Ovary (tissue), 9 donors: ENCODE data around the gene CDIP1. TPM values are rescaled to one million over a fixed set of nuclear protein-coding genes. Genes with fewer than 3 reads are reported as not detected.

Experiments used
- DNase-seq, 5 donors: peaks; one replicate each; pipeline ENCODE4 v3.0.0-alpha.2; 2019 to 2020
- H3K27ac ChIP-seq, 2 donors: fragments of 200-600 bp; one replicate each; pipeline versions ENCODE4 v1.5.1 to v1.8.0; 2019 to 2022
- H3K27me3 ChIP-seq: fragments of 200-600 bp; one replicate; pipeline ENCODE4 v1.8.0; 2022
- H3K36me3 ChIP-seq: fragments of 200-600 bp; sonication (generic); one replicate; pipeline ENCODE4 v1.5.1; 2019
- H3K4me1 ChIP-seq: one replicate; pipeline ENCODE4 v1.8.1; 2013; ENCODE audit warnings: mild to moderate bottlenecking, moderate library complexity; ENCODE audit not compliant: insufficient read depth
- H3K4me3 ChIP-seq: fragments of 200-600 bp; sonication (generic); one replicate; pipeline ENCODE4 v1.5.1; 2017
- H3K9me3 ChIP-seq, 2 donors: fragments of 200-600 bp in 1 of 2; sonication (generic) in 1 of 2; one replicate each; pipeline versions ENCODE4 v1.5.1 to v1.8.1; 2013 to 2019; ENCODE audit warnings: mild to moderate bottlenecking in 1 of 2, moderate library complexity in 1 of 2
- CTCF ChIP-seq, 3 donors: fragments of 450-650 bp in 2 of 3; fragments of 200-600 bp in 1 of 3; IDR thresholded peaks; one replicate each; pipeline versions ENCODE4 v1.5.1 to v1.8.0; 2016 to 2022; ENCODE audit warnings: antibody characterized with exemption in 3 of 3, mild to moderate bottlenecking in 1 of 3
- EP300 ChIP-seq: sonication (generic); formaldehyde crosslinking; IDR thresholded peaks from one replicate; pipeline ENCODE4 v1.6.1; 2017; ENCODE audit warnings: antibody characterized with exemption
- POLR2A ChIP-seq: fragments of 450-650 bp; IDR thresholded peaks from one replicate; pipeline ENCODE4 v1.6.1; 2017; ENCODE audit warnings: antibody characterized with exemption, mild to moderate bottlenecking, moderate library complexity
- WGBS, 3 donors: extraction: QIAGEN DNeasy Blood & Tissue Kit in 1 of 3; methylation state at CpG; one replicate each; pipeline versions ENCODE4 v1.1.5 to v1.1.7; 2013 to 2017; 5-methylcytosine and 5-hydroxymethylcytosine counted together
- intact Hi-C, 4 donors: fragments of 100-400 bp; cut with DNase I; formaldehyde crosslinking; loops; one replicate each; pipeline versions ENCODE4 v1.11.0 to v1.15.1; 2022 to 2023
- polyA plus RNA-seq, 2 donors: library from polyadenylated mRNA; stranded (reverse); fragments of 200-250 nt in 1 of 2; fragments of 350-450 nt in 1 of 2; fragmentation: Illumina TruSeq in 1 of 2; extraction: RNeasy Lipid Tissue Mini Kit (QIAGEN cat#74804) in 1 of 2; gene quantifications; one replicate each; pipeline ENCODE4 v1.2.3, GENCODE V29; 2013 to 2014
- total RNA-seq, 7 donors: library from RNA; depleted of rRNA in 2 of 7; stranded (reverse); fragments of >200 nt in 2 of 7; fragmentation: NEBNext Ultra II Directional in 3 of 7; extraction: Animal tissue kit (Norgen Biotek cat#: 25700) in 3 of 7; gene quantifications; one replicate each; pipeline versions ENCODE4 v1.1.0 to v1.2.4, GENCODE V29; 2016 to 2023
- donor health status: DM: no; HTN: no; CAD: no; lungs with moderate emphysema.
- donor health status: DM: no; HTN: no; CAD: no.
- donor health status: Bipolar disorder and iron deficiency.
- donor health status: DM: yes; HTN: yes; CAD: no.
- donor health status: DM: no; HTN: no; CAD: no.
- donor health status: DM: yes; HTN: yes; CAD: no.

The CDIP1 gene
- total and polyA plus RNA-seq, 9 donors, result 14.6 to 55.1 (median 32.6) TPM

- no peak overlapping the region for H3K27ac ChIP-seq
- no peaks in the 10 kb centered on the region for H3K27me3 ChIP-seq
- H3K9me3 ChIP-seq, result no peaks in the 10 kb centered on the region
- intact Hi-C loops, result no loop called here
- H3K4me1 ChIP-seq, result peaks cover 10% of the 10 kb centered on the region
- no peak for DNase-seq
- TF ChIP-seq POLR2A (no peak), CTCF (IDR thresholded peaks at IDR 0.05) (no peak), EP300 (no peak)
- WGBS, 3 donors, result 57 to 68% (median 66%) methylated on average over 4 of the region's 4 CpGs
- no peak overlapping the region for H3K4me3 ChIP-seq
- no peaks in the 10 kb centered on the region for H3K36me3 ChIP-seq
Measured at GRCh38 chr16:4472880-4473279, 65.7 kb downstream of the CDIP1 start.

- Histone ChIP-seq H3K27ac (no peak overlapping the region), H3K4me1 (peaks cover 10% of the 10 kb centered on the region), H3K9me3 (no peaks in the 10 kb centered on the region), H3K36me3 (no peaks in the 10 kb centered on the region), H3K27me3 (no peaks in the 10 kb centered on the region), H3K4me3 (no peak overlapping the region)
- intact Hi-C loops, result no loop called here
- WGBS, 3 donors, result 91 to 92% (median 92%) methylated on average over 5 of the region's 5 CpGs
- DNase-seq, result no peak
- TF ChIP-seq EP300, result no peak
- TF ChIP-seq CTCF (IDR thresholded peaks at IDR 0.05), result no peak
- no peak for TF ChIP-seq POLR2A
Measured at GRCh38 chr16:4471869-4472268, 66.7 kb downstream of the CDIP1 start.

- no peak for DNase-seq
- intact Hi-C loops, result no loop called here
- Histone ChIP-seq H3K4me3 (no peak overlapping the region), H3K9me3 (no peaks in the 10 kb centered on the region), H3K36me3 (no peaks in the 10 kb centered on the region), H3K27ac (no peak overlapping the region), H3K27me3 (no peaks in the 10 kb centered on the region), H3K4me1 (peaks cover 2% of the 10 kb centered on the region)
- TF ChIP-seq CTCF (IDR thresholded peaks at IDR 0.05) (no peak), EP300 (no peak), POLR2A (no peak)
- 82 to 90% (median 83%) methylated on average over 10 of the region's 10 CpGs for WGBS, 3 donors
Measured at GRCh38 chr16:4468972-4469371, 69.6 kb downstream of the CDIP1 start.

- WGBS, 3 donors, result 92 to 96% (median 95%) methylated on average over 16 of the region's 16 CpGs
- Histone ChIP-seq H3K4me3 (no peak overlapping the region), H3K9me3 (no peaks in the 10 kb centered on the region), H3K36me3 (no peaks in the 10 kb centered on the region), H3K27me3 (no peaks in the 10 kb centered on the region), H3K4me1 (no peaks in the 10 kb centered on the region), H3K27ac (no peak overlapping the region)
- TF ChIP-seq POLR2A (no peak), EP300 (no peak), CTCF (IDR thresholded peaks at IDR 0.05) (no peak)
- intact Hi-C loops, result no loop called here
- DNase-seq, result no peak
Measured at GRCh38 chr16:4467916-4468315, 70.7 kb downstream of the CDIP1 start.
